Stomach (tissue), 4 donors: Measurements from ENCODE around the gene SIVA1.

Experiments
- CTCF ChIP-seq, 7 experiments: fragments of 450-650 bp in 4 of 7; fragments of 200-600 bp in 3 of 7; sonication (generic) in 3 of 7; IDR thresholded peaks; one replicate each; pipeline ENCODE4 v1.5.1; 2016 to 2019; ENCODE audit warnings: antibody characterized with exemption in 7 of 7, control low read depth in 2 of 7, mild to moderate bottlenecking in 1 of 7
- POLR2A ChIP-seq, 4 donors: fragments of 450-650 bp; IDR thresholded peaks; one replicate each; pipeline ENCODE4 v1.6.1; 2016; ENCODE audit warnings: antibody characterized with exemption in 4 of 4, control low read depth in 2 of 4, mild to moderate bottlenecking in 1 of 4, moderate library complexity in 1 of 4
- POLR2AphosphoS5 ChIP-seq, 3 donors: sonication (generic); formaldehyde crosslinking; IDR thresholded peaks; one replicate each; pipeline ENCODE4 v1.6.1; 2016; ENCODE audit warnings: antibody characterized with exemption in 3 of 3

DNA sequence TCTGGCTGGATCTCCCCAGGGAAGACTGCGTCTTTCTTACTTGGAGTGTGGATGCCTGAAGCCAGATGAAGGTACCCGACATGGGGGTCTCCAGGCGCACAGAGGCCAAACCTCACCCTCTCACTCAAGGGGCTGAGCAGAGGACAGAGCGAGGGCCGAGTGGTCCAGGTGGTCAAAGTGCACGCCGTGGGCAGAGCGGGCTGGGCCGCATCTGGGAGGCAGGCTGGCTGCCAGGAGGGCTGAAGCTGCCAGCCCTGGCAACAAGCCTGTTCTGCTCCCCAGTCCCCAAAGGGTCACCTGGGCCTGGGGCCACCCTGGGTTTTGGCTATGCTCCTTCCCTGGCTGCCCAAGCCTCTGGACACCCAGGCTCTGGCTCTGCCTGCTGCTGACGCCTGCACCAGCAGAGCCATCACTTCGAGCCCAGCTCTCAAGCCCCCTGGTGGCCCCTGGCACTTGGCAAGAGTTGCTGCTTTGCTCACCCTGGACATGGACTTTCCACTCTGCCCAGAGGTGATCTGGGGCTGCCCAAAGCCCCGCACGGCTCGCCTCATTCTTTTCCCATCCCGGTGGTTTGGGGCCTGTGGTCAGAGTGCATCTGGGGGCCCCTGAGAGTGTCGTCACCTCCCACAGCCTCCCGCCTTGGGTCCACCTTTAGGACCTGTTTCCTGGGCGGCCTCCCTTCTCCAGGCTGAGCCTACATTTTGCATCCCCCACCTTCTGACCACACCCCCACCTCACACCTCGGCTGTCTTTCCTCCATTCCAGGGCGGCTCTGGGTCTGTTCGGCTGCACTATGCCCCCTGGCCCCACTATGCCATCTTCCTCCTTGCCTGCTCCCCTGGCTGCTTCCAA lies 26.1 kb upstream of the SIVA1 start:
- TF ChIP-seq CTCF (IDR thresholded peaks at IDR 0.05) = no peak
- no peak for TF ChIP-seq POLR2AphosphoS5 (IDR thresholded peaks at IDR 0.05)
- TF ChIP-seq POLR2A (IDR thresholded peaks at IDR 0.05) = no peak
